Uterus (tissue), 2 donors: ENCODE results near the gene C1orf21.

Experiments used
- CTCF ChIP-seq, 4 experiments: fragments of 200-600 bp in 2 of 4; fragments of 450-650 bp in 2 of 4; sonication (generic) in 2 of 4; IDR thresholded peaks; one replicate each; pipeline ENCODE4 v1.5.1; 2016 to 2019; ENCODE audit warnings: antibody characterized with exemption in 4 of 4, mild to moderate bottlenecking in 2 of 4, moderate library complexity in 1 of 4
- POLR2A ChIP-seq, 2 donors: fragments of 450-650 bp; IDR thresholded peaks; one replicate each; pipeline ENCODE4 v1.6.1; 2016; ENCODE audit warnings: antibody characterized with exemption in 2 of 2, mild to moderate bottlenecking in 1 of 2, moderate library complexity in 1 of 2

- TF ChIP-seq CTCF (IDR thresholded peaks at IDR 0.05) (no peak), POLR2A (IDR thresholded peaks at IDR 0.05) (no peak)
Observed at GRCh38 chr1:184660462-184661191, 273.8 kb downstream of the C1orf21 start.
